Tongue (tissue), 2 donors: ENCODE results near the gene CREBL2. TPM values are rescaled to one million over a fixed set of nuclear protein-coding genes. Genes with fewer than 3 reads are reported as not detected.
"Not testable (repeated sequence)": the region's sequence is repeated elsewhere in the genome, so short reads cannot be mapped to it uniquely, and the experiment has no call there.

Source experiments
- DNase-seq: peaks from one replicate; pipeline ENCODE4 v3.0.0-alpha.2; 2015
- total RNA-seq: library from RNA; depleted of rRNA; stranded (reverse); fragments of >200 nt; gene quantifications from one replicate; pipeline ENCODE4 v1.2.3, GENCODE V29; 2014

Gene CREBL2, protein sequence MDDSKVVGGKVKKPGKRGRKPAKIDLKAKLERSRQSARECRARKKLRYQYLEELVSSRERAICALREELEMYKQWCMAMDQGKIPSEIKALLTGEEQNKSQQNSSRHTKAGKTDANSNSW
- 16.8 TPM for total RNA-seq

DNA sequence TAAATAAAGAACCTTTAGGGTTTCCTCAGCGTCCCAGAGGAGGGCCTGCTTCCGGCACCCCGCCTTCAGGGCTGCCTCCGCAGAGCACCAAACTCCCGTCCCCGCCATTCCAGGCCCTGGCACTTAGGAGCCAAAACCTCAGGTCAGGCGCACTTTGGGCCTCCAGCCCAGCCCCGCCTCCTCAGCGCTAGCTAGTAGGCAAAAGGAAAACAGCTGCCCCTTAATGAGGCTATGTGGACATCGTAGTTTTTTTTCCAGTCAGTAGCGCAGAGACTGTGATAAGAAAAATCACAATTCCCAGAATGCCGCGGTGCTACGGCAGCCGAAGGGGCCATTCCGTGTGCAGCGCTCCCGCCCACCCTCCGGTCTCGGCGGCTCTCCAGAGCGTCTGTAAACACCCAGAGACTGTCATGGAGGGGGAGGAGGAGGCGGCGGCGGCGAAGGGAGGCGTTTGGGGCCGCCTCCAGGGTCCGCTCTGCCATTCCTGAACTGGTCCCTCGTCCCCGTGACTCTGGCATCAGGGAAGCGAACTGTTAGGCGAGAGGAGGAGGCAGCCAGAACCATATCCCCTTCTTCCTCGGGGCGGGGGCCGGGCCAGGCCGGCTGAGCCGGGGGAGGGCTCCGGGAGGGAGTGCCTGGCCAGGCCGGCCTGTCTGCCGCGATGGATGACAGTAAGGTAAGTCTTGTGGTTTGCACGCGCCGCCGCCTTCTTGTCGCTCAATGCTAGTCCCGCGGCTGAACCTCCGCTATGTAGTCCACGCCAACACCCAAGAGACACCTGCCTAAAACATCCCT, at the start of gene CREBL2:
TSS of gene CREBL2 (plus strand) at position 365 of the 795 bp plus-strand sequence. CDS start at position 662, 297 bp downstream.
- peak; percentile 98 for DNase-seq

DNA sequence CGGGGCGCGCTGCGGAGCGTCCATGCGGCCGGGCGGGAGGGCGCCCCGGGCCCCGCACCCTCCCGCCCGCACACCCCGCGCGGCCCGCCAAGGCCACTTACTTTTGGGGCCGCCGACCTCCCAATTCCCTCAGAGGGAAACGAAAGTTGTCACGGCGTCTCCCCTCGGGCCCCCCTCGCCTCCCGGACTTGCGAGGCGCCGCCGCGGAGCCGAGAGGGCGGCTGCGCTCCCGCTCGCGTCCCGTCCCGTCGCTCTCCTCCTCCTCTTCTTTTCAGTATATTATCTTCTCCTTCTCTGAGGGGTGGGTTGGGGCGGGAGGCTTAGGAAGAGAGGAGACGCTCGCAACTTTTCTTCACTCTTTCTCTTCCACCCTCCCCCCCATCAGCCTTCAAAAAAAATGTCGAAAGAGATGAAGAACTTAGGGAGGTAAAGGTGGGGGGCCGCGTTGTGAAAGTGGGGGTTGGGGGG, 49.6 kb upstream of the CREBL2 start:
- DNase-seq, result peak; percentile 68

DNA sequence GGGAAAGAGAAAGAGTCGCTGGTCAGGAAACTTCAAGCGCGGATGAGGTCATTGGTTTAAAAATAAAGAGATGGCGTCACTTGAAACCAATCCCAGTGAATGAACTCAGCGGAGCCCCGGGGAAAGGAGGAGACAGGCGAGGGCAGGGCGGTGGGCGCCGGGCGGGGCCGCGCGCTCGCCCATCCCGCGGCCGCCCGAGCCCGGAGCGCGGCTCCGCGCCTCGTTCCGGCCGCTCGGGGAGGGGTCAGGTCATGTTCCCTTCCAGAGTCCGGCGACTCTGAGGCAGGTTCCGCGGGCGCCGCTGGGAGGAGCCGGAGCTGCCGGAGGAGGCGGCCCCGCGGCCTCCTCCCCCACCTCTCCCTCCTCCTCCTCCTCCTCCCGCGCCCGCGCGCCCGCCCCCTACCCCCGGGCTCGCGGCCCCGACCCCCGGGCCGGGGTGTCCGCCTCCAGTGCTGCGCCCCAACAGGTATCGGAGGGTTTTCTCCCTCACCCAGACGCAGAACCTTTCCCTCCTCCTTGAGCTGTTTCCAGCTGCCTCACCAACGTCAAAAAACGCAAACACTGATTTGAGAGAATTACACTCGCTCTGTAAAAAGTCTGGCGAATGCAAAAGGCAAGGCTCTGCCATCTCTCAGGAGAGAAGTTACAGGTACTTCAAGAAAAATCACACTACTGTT, 49.0 kb upstream of the CREBL2 start, which contains the start of gene DUSP16:
TSS of gene DUSP16 (minus strand) at position 279 of the 677 bp plus-strand sequence. CDS start 41,765 bp downstream, outside the sequence.
- peak; percentile 99 for DNase-seq

DNA sequence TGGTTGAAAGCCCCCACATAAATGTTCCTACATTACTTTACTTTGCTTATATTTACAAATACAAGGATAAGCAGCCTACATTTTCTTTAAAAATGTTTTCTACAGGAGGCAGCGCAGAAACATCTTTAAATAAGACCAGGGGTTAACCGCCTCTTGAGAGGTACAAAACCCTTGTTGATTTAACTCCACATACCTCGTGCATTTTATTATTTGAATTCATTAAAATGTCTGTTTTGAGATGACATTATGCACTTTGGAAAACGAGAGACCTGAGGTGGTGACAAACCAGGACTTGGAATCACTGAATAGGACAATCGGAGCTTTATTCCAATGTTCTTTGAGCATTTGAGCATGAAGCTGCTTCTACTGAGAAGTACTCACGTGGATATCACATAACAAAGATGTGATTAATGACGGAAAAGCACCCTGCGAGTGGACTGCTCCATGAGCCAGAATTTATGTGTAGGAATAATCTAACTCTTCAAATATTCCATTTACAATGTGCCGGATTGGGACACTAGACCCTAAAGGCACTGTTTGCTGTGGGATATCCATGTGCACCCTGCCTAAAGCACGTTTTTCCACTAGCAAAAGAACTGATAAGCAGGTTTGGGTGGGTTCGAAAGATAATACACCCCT, 48.3 kb upstream of the CREBL2 start:
- peak; percentile 37 for DNase-seq

DNA sequence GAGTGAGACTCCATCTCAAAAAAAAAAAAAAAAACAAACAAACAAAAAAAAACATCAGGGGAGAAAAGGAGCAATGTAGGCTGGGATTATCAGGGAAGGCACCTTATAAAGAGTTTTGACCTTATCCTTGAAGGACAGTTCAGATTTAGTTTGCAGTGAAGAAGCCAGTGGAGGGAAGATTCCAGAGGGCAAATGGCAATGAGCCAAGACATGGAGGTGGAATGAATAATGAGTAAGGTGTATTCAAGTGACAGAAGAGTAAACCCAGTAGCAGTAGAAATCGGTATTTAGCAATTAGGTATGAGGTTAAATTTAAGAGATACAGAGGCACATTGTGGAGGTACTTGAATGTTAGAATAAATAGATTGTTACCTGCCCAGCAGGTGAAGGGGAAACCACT, 46.8 kb upstream of the CREBL2 start:
- DNase-seq, result no peak

DNA sequence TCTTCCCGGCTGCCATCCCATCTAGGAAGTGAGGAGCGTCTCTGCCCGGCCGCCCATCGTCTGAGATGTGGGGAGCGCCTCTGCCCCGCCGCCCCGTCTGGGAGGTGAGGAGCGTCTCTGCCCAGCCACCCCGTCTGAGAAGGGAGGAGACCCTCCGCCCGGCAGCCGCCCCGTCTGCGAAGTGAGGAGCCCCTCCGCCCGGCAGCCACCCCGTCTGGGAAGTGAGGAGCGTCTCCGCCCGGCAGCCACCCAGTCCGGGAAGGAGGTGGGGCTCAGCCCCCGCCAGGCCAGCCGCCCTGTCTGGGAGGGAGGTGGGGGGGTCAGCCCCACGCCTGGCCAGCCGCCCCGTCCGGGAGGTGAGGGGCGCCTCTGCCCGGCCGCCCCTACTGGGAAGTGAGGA, 45.7 kb upstream of the CREBL2 start:
- not testable (repeated sequence) for DNase-seq

DNA sequence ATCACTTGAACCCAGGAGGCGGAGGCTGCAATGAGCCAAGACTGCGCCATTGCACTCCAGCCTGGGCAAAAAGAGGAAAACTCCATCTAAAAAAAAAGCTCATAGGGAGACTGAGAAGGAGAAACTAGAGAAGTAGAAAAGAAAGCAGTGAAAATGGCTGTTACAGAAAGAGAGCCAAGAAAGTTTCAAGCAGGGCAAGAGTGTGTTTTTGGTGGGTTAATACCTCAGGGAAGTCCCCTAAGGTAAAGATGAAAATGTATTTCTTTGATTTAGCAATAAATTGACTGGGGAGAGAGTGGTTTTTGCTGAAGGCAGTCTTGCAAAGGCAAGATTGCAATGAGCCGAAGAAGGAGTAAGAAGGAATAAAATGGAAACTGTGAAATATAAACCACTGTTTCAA, 39.0 kb upstream of the CREBL2 start:
- no peak for DNase-seq

DNA sequence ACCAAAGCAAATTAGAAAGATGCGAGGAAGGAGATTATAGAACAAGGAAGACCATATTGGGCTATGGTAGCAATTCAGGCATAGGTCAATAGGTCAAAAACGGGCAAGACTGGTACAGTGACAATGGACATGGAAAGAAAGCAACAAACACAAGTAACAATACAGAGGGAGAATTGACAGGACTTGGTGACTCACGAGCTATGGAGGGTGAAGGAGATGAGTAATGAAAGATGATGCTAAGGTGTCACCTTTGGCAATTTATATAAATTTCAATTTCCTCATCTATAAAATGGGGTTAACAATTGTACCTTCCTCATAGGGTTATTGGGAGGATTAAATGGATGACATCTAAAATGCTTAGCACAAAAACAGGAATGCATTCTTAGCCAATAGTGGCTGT, 33.9 kb upstream of the CREBL2 start:
- no peak for DNase-seq

DNA sequence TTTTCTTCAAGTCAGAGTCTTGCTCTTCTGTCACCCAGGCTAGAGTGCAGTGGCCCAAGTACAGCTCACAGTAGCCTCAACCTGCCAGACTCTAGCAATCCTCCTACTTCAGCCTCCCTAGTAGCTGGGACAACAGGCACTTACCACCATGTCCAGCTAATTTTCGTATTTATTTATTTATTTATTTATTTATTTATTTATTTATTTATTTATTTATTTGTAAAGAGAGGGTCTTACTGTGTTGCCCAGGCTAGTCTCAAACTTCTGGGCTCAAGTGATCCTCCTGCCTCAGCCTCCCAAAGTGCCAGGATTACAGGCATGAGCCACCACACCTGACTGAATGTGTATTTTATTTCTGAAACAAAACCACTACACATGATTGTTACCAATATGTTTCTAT, 31.0 kb upstream of the CREBL2 start:
- DNase-seq, result not testable (repeated sequence)

DNA sequence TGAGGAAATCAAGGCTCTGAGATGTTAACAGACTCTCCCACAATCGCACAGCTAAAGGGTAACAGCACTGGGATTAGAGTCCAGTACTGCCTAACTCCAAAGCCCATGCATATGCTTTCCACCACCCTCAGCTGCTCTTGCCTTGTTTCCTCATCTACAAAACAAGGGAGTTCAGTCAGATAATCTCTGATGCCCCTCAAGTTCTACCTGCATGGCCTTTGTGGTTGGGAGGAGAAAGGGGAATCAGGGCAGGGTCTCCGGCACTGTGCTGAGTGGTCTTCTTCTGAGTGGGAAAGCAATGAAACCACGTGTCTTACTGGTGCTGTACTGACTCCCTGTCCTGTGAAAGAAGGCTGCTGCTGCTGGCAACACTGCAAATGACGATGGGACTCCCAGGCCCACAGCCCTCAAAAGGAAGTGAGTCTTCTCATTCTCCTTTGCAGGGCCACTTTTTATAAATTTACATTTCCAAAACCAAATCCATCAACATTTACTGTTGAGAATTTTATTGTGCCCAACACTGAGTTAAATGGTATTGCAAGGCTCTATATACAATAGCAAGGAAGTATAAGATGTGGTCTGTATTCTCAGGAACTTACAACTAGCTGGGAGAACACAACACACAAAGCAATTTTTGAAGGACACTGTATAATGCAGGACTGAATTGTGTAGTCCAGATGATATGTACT, 29.3 kb upstream of the CREBL2 start:
- no peak for DNase-seq

DNA sequence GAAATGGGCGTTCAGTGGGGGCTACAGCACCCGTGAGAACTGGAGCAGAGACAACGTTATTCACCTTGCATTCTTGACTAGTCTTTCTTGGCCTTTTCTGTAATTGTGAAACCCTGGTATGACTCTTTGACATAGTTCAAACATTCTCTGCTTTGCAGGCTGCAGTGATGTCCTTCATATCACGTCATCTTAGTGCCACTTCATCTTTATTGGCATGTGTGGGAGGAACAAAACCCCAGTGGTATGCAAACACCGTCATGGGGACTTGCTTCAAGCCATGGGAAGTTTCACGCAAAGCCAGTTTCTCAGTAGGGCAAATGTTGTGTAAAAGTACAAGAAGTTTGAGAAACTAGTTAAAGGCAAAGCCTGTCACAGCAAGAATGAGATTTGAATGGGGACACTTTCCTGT, 28.8 kb upstream of the CREBL2 start:
- no peak for DNase-seq

DNA sequence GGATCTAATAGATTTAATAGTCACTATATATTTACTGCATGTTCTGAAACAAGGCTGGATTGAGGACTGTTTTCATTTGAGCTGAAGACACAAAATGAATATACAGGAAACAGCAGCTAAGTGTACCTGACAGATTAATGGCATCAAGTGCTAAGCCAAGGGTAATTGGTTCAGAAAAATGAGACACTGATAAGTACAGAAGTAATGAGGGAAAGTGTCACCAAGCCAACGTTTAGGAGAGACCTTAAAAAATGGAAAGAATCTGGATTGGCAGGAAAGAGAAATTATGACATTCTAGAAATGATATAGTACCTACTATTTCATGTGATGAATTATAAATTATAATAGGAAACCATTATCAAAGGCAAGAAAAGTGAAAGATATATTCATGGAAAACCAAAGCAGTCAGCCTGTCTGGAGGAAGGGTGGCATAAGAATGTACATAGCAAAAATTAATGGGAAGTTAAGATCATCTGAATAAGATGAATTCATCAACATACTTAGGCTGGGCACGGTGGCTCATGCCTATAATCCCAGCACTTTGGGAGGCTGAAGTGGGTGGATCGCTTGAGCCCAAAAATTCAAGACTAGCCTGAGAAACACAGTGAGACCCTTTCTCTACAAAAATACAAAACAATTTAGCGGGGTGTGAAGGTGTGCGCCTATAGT, 28.0 kb upstream of the CREBL2 start:
- no peak for DNase-seq

DNA sequence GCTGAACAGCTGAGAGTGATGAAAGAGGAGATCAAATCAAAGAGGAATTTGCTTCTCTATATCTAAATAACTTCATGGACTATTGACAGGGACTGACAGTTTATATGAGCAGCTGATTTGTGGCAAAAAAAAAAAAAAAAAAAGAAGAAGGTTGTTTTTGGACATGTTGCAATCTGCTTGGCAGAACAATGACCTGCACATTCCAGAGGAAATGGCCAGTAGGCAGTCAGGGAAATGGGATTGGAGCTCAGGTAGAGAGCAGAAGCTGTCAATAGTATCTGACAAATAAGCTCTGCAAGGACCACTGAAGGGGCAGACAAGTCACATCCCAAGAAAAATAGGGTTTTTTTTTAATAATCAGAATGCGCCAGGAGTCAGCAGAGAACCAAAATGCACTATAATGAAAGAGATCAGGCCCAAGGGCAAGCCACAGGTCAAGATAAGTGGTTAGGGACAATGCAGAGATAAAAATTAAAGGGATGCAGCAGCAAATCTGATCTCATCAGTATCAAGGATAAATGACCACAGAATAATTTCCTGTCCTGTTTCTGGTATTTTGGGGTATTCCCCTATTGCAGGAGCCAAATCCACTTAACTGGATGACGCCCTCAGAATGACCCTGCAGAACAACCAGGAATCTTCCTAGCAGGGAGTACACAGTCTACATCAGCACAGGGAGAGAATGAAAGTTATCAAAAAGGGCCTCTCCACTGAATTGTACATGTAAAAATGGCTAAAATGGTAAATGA, 26.4 kb upstream of the CREBL2 start:
- no peak for DNase-seq

DNA sequence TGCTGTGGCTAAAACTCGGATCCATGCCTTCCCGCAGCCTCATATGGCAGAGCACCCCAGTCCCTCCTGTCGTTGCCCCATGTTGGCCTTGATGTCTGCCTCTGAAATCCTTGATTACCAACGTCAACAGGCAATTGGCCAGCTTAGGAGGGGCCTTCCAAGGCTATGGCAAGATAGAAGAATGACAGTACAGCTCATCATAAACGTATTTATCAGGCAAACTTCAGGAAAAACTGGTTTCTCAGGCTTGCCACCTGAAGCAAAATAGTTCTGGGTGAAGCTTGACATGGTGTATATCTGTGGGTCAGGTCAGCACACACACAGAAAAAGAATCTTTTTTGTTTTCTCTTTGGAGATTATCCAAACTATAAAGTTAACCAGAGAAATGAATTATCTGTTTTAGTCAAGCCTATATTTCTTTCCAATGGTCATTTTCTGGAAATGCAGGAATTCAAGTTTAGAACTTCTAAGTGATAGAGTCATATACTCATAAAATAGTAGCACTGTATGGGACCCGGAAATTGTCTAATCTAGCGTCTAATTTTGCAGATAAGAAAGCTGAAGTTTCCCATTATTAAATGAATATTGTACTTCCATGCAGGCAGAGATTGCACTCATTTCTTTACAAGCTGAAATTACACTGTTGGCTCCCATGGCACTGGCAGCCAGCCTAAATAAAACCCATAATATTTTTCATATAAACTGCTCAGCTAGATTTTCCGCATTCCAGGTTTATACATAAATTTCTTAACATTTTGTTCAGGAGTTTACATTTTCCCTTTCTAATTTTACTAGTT, 24.6 kb upstream of the CREBL2 start:
- peak; percentile 22 for DNase-seq

DNA sequence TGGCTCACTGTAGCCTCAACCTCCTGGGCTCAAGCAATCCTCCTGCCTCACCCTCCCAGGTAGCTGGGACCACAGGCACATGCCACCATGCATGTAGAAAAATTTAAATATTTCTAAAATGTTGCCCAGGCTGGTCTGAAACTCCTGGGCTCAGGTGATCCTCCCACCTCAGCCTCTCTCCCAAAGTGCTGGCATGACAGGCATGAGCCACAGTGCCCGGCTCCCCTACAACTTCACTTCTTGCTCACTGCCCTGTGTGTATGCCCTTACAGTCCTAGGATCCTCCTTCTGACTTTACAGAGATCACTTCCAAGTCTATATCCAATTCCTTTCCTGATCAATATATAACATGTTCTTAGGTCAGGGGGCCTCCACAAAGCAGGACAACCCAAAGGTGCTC, 23.8 kb upstream of the CREBL2 start:
- no peak for DNase-seq

DNA sequence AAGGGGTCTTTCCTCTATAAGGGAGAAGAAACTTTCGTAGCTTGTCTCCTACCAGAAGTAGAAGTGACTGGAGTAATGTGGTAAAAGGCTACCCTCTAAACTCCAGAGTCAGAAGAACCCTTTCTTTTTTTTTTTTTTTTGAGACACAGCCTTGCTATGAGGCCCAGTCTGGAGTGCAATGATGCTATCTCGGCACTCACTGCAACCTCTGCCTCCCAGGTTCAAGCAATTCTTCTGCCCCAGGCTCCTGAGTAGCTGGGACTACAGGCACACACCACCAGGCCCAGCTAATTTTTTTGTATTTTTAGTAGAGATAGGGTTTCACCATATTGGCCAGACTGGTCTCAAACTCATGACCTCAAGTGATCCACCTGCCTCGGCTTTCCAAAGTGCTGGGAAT, 23.2 kb upstream of the CREBL2 start:
- not testable (repeated sequence) for DNase-seq

DNA sequence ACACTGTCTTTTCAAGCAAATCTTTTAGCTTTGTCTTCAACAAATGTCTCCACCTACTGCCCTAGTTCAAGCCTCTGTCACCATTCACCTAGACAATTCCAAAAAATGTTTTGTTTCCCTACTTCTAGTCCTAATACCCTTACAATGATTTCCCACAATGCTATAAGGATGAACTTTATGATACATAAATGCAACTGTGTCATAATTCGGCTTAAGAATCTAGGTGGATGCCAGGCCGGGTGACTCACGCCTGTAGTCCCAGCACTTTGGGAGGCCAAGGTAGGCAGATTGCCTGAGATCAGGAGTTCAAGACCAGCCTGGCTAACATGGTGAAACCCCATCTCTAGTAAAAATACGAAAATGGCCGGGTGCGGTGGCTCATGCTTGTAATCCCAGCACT, 20.7 kb upstream of the CREBL2 start:
- no peak for DNase-seq

DNA sequence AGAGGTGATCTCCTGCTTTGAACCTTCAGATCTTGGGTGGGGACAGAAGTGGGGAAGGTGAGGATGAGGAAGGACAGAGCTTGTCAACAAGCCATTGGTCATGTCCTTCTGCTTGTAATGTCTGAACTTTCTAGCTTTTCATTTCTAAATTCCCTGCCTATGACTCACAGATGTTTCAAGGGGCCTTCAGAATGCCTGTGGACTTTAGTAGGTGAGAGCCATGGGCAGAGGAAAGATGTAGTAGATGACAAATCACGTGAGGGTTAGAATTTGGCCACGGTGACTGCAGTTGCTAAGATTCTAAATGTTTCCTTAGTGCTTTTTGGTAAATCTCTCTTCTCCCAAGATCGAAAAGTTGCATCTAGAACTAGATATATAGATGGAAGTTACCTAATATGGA, 18.7 kb upstream of the CREBL2 start:
- no peak for DNase-seq

DNA sequence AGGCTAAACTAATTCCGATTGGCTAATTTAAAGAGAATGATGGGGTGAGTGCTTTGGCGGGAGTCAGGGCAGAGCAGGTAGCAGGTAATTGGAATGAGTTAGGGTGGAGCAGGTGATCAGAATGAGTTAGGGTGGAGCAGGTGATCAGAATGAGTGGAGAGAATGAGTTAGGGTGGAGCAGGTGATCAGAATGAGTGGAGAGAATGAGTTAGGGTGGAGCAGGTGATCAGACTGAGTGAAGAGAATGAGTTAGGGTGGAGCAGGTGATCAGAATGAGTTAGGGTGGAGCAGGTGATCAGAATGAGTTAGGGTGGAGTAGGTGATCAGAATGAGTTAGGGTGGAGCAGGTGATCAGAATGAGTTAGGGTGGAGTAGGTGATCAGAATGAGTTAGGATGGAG, 15.7 kb upstream of the CREBL2 start:
- not testable (repeated sequence) for DNase-seq

DNA sequence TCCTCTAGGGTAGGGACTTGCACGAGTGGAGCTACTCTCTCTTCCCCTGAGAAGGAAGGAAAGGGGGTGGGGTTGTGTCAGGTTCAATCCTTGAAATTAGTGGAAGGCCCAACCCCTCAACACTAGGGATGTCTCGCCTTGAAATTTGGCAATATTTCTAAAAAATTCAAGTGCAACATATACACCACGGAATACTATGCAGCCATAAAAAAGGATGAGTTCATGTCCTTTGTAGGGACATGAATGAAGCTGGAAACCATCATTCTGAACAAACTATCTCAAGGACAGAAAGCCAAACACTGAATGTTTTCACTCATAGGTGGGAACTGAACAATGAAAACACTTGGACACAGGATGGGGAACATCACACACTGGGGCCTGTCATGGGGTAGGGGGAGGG, 15.1 kb upstream of the CREBL2 start:
- DNase-seq, result not testable (repeated sequence)
